Measurements from ENCODE around the gene FAAP20. TPM values are rescaled to one million over a fixed set of nuclear protein-coding genes. Genes with fewer than 3 reads are reported as not detected.
A peak's percentile ranks its signal among the peaks of the same experiment; 100 is the strongest.

FAAP20 gene
- total RNA-seq, 1 experiment from 2014 or later: 133 TPM

- peak; percentile 87 for TF ChIP-seq E2F5 (CRISPR knock-in tag; IDR thresholded peaks at IDR 0.05)
- no peak for TF ChIP-seq GTF2I (CRISPR knock-in tag; conservative IDR thresholded peaks at IDR 0.05)
- TF ChIP-seq HMGXB4 (CRISPR knock-in tag; IDR thresholded peaks at IDR 0.05): peak; percentile 75; the same call in 1 of the 2 replicates
- TF ChIP-seq NR1H2 (CRISPR knock-in tag; IDR thresholded peaks at IDR 0.05): no peak
- no peak for TF ChIP-seq IRF1 (CRISPR knock-in tag; IDR thresholded peaks at IDR 0.05)
- TF ChIP-seq MLX (CRISPR knock-in tag; IDR thresholded peaks at IDR 0.05): no peak; the same call in 1 of the 2 replicates
- no peak for TF ChIP-seq ZNF396 (CRISPR knock-in tag; IDR thresholded peaks at IDR 0.05; ENCODE audit: borderline replicate concordance)
- TF ChIP-seq FOXK1 (CRISPR knock-in tag; IDR thresholded peaks at IDR 0.05): 0 out of 2 replicates have a peak, but pooled peaks have one; percentile 40
- TF ChIP-seq FOXP4 (CRISPR knock-in tag; IDR thresholded peaks at IDR 0.05): peak; percentile 17; the same call in 1 of the 2 replicates
- TF ChIP-seq GRHL2 (CRISPR knock-in tag; IDR thresholded peaks at IDR 0.05; ENCODE audit: insufficient replicate concordance, severe bottlenecking): no peak
- no peak for TF ChIP-seq ZNF425 (CRISPR knock-in tag; conservative IDR thresholded peaks at IDR 0.05)
- TF ChIP-seq NFATC4 (CRISPR knock-in tag; IDR thresholded peaks at IDR 0.05): no peak
These were observed 10.8 kb upstream of the FAAP20 start (continued) for GRCh38 chr1:2205191-2205952.

GRCh38 chr1:2204415-2205190, 10.0 kb upstream of the FAAP20 start:
- ChIA-PET POLR2A (interaction anchor here (0.7 to 1.8 kb wide), 6 partner anchors 9 to 102 kb away, joined by 3 to 6 read pairs (median 4); partner anchors contain the start of genes FAAP20 and SKI), CTCF (interaction anchor here (0.6 to 4.5 kb wide), 12 partner anchors 9 to 1115 kb away, joined by 3 to 46 read pairs (median 4); partner anchors contain the start of gene FAAP20)
- peak; percentile 90 for DNase-seq (ENCODE audit: low spot score)
- peaks cover 19% of the 10 kb centered on the region for H3K4me1 Mint-ChIP-seq
- peak; percentile 76 for ATAC-seq
- no peaks in the 10 kb centered on the region for H3K9me3 Mint-ChIP-seq
- peak overlapping the region; percentile 49; the same call in 1 of the 2 replicates for H3K27ac Mint-ChIP-seq
- H3K4me3 Mint-ChIP-seq: peak overlapping the region; percentile 60
- peaks cover 15% of the 10 kb centered on the region for H3K27me3 Mint-ChIP-seq (ENCODE audit: low read depth)
- no peaks in the 10 kb centered on the region for H3K36me3 Mint-ChIP-seq
- no peak for TF ChIP-seq NR1H2 (CRISPR knock-in tag; IDR thresholded peaks at IDR 0.05)
- TF ChIP-seq SP1 (CRISPR knock-in tag; conservative IDR thresholded peaks at IDR 0.05): peak; percentile 62
- TF ChIP-seq USF2 (CRISPR knock-in tag; IDR thresholded peaks at IDR 0.05): 0 out of 2 replicates have a peak, but pooled peaks have one; percentile 33
- no peak for TF ChIP-seq AFF4 (CRISPR knock-in tag; IDR thresholded peaks at IDR 0.05; ENCODE audit: borderline replicate concordance)
- 0 out of 2 replicates have a peak, but pooled peaks have one; percentile 46 for TF ChIP-seq TCF7 (CRISPR knock-in tag; IDR thresholded peaks at IDR 0.05; ENCODE audit: low read depth)
- TF ChIP-seq ETV6 (CRISPR knock-in tag; IDR thresholded peaks at IDR 0.05): 0 out of 2 replicates have a peak, but pooled peaks have one; percentile 13
- 0 out of 2 replicates have a peak, but pooled peaks have one; percentile 34 for TF ChIP-seq TEAD1 (CRISPR knock-in tag; IDR thresholded peaks at IDR 0.05)

Measured in WTC11 (cell line).